Measurements from ENCODE around the gene SV2B.

The SV2B gene

DNA sequence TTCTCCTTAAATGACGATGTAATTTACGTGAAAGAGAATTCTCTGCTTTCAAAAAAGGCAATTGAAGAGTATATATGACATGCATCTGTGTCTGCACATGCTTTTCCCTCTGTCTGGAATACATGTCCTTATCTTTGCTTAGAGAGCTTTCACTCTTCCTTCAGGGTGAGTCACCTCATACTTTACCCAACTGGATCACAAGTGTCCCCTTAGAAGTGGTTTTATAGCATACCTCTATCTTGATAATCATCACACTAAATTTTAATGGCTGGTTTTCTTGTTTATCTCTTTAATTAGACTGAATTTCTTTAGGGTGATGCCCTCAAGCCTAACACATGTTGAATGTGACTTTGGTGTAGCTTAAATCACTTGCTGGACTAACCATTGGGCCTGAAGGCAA, 178.9 kb downstream of the SV2B start:
- H3K27ac ChIP-seq, result peak overlapping the region; percentile 42; the same call in 1 of the 2 replicates
- H3K9ac ChIP-seq (ENCODE audit: insufficient read length), result no peak overlapping the region
- no peak for DNase-seq (ENCODE audit: low read depth, low spot score)
- H3K4me3 ChIP-seq, result no peak overlapping the region
- H3K36me3 ChIP-seq (ENCODE audit: insufficient read depth, low read length), result no peaks in the 10 kb centered on the region
- H3K9me3 ChIP-seq (ENCODE audit: low read depth, low read length), result peaks cover 8% of the 10 kb centered on the region; the same call in 1 of the 2 replicates
- TF ChIP-seq FOXP2 (optimal IDR thresholded peaks at IDR 0.05; ENCODE audit: control extremely low read depth, extremely low read length, insufficient read depth) (no peak), EZH2 (IDR thresholded peaks at IDR 0.05) (no peak), POLR2AphosphoS5 (IDR thresholded peaks at IDR 0.05; ENCODE audit: borderline replicate concordance, low read depth, low read length) (no peak)

DNA sequence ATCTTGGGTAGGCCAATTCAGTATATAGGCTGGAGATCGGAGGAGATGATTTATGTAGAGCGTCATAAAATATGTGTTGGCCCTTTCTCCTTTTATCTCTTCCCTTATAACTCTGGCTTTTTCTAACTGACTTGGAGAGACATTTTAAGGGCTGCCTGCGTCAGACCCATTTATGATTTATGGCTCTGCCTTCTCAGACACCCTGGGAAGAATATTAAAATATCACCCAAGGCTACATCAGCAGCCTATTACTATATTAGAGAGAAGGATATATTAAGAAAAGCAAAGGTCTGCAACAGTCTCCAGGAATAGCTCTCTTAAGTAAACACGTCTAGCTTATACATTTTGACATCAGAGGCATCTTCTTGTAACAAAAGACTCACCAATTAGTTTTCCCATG, 179.4 kb downstream of the SV2B start:
- H3K36me3 ChIP-seq (ENCODE audit: insufficient read depth, low read length), result no peaks in the 10 kb centered on the region
- H3K4me3 ChIP-seq, result no peak overlapping the region
- DNase-seq (ENCODE audit: low read depth, low spot score), result peak; percentile 80
- no peak overlapping the region for H3K9ac ChIP-seq (ENCODE audit: insufficient read length)
- H3K9me3 ChIP-seq (ENCODE audit: low read depth, low read length), result peaks cover 8% of the 10 kb centered on the region; the same call in 1 of the 2 replicates
- TF ChIP-seq EZH2 (IDR thresholded peaks at IDR 0.05), result no peak
- H3K27ac ChIP-seq, result peak overlapping the region; percentile 42

DNA sequence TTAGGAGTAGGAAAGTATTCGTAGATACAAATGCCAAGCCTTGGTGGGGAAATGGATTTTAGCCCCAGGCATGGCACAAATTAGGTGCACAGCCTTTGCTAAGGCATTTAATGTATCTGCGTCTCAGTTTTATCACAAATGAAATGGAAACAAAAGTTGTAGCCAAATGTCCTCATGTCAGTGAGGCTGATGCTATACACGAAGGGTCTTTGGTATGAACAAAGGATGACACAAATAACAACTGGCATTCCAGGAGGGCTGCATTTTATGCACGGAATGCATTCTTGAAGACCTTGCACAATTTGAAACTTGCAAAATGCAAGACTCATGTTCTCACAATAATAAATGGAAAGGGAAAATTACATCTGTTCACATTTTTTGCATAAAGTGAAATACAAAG, 181.9 kb downstream of the SV2B start:
- DNase-seq (ENCODE audit: low read depth, low spot score), result no peak
- Histone ChIP-seq H3K27ac (no peak overlapping the region), H3K9ac (ENCODE audit: insufficient read length) (no peak overlapping the region), H3K9me3 (ENCODE audit: low read depth, low read length) (no peaks in the 10 kb centered on the region), H3K4me3 (no peak overlapping the region), H3K36me3 (ENCODE audit: insufficient read depth, low read length) (no peaks in the 10 kb centered on the region)
- TF ChIP-seq EZH2 (IDR thresholded peaks at IDR 0.05) (no peak), POLR2AphosphoS5 (IDR thresholded peaks at IDR 0.05; ENCODE audit: borderline replicate concordance, low read depth, low read length) (no peak), FOXP2 (optimal IDR thresholded peaks at IDR 0.05; ENCODE audit: control extremely low read depth, extremely low read length, insufficient read depth) (no peak)

DNA sequence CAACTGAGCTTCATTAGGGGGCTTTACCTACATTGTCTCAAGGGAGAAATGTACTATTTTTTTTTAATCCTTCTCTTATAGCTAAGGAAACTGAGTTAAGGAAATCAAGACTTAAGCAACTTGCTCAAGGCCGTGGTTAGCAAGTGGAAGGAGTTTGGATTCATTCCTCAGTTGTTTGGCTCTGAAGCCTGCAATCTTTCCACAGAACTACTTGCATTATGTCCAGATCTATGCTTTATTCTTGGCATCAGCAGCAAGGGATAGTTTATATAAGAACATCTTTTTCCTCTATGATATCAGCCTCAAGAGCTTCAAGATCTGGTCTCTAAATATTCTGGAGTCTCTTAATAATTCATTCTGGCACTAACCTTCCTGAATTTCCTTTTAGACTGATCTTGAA, 182.4 kb downstream of the SV2B start:
- Histone ChIP-seq H3K36me3 (ENCODE audit: insufficient read depth, low read length) (no peaks in the 10 kb centered on the region), H3K27ac (no peak overlapping the region), H3K4me3 (0 out of 2 replicates have a peak overlapping the region, but pooled peaks have one; percentile 9), H3K9ac (ENCODE audit: insufficient read length) (no peak overlapping the region), H3K9me3 (ENCODE audit: low read depth, low read length) (no peaks in the 10 kb centered on the region)
- TF ChIP-seq POLR2AphosphoS5 (IDR thresholded peaks at IDR 0.05; ENCODE audit: borderline replicate concordance, low read depth, low read length), result no peak
- TF ChIP-seq FOXP2 (optimal IDR thresholded peaks at IDR 0.05; ENCODE audit: control extremely low read depth, extremely low read length, insufficient read depth), result no peak
- no peak for TF ChIP-seq EZH2 (IDR thresholded peaks at IDR 0.05)
- no peak for DNase-seq (ENCODE audit: low read depth, low spot score)

DNA sequence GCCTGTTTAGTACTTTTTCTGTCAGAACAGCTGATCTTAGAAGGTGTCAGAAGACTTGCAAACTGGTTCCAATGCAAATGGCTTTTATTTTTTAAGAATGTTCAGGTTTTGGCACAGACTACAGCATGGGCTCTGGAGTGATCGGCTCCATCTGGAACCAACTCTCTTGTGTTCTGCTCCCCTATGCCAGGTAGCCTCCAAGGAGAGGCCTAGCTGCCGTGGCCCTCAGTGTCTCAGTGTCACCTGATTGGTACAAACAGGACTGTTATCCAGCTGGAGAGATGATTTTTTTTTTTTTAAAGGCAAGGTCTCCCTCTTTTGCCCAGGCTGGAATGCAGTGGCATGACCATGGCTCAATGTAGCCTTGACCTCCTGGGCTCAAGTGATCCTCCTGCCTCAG, 183.1 kb downstream of the SV2B start:
- no peak for DNase-seq (ENCODE audit: low read depth, low spot score)
- TF ChIP-seq FOXP2 (optimal IDR thresholded peaks at IDR 0.05; ENCODE audit: control extremely low read depth, extremely low read length, insufficient read depth) (no peak), POLR2AphosphoS5 (IDR thresholded peaks at IDR 0.05; ENCODE audit: borderline replicate concordance, low read depth, low read length) (no peak), EZH2 (IDR thresholded peaks at IDR 0.05) (no peak)

DNA sequence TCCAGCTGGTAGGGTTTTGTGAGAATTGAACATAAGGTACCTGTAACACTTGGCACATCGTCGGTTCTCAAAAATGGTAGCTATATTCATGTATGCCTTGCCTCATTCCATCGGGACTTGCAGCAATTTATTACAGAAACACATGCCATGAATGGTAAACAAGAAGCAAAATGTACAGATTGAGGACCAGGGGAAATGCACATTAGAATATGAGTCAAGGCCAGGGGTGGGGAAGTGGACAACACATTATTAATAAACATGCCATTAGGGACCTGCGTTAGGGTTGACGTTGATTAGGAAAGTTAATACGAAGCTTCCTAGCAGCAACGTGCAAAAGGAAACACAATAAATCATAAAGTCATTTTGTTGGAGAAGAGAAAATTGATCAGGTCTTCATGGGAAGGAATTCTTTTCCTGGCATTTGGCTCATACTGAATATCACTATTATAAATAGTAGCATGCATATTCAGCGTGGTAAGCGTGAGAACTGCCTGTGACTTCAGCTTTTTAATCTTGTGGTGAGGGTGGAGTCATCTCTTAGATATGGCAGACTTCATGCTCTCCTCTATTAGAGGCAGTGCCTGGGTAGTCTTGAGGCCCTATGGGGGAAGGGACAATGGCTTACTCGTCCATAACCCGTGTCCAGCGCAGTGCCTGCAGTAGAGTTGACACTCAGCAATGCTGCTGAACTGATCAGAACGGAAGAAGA, 184.9 kb downstream of the SV2B start:
- Histone ChIP-seq H3K36me3 (ENCODE audit: insufficient read depth, low read length) (no peaks in the 10 kb centered on the region), H3K9me3 (ENCODE audit: low read depth, low read length) (no peaks in the 10 kb centered on the region), H3K27ac (no peak overlapping the region), H3K4me3 (no peak overlapping the region), H3K9ac (ENCODE audit: insufficient read length) (no peak overlapping the region)
- no peak for TF ChIP-seq FOXP2 (optimal IDR thresholded peaks at IDR 0.05; ENCODE audit: control extremely low read depth, extremely low read length, insufficient read depth)
- TF ChIP-seq EZH2 (IDR thresholded peaks at IDR 0.05), result no peak
- TF ChIP-seq POLR2AphosphoS5 (IDR thresholded peaks at IDR 0.05; ENCODE audit: borderline replicate concordance, low read depth, low read length), result no peak
- no peak for DNase-seq (ENCODE audit: low read depth, low spot score)

More for the DNA sequence above, 183.1 kb downstream of the SV2B start:
- Histone ChIP-seq H3K9me3 (ENCODE audit: low read depth, low read length) (no peaks in the 10 kb centered on the region), H3K27ac (no peak overlapping the region), H3K9ac (ENCODE audit: insufficient read length) (no peak overlapping the region), H3K36me3 (ENCODE audit: insufficient read depth, low read length) (no peaks in the 10 kb centered on the region), H3K4me3 (no peak overlapping the region)

DNA sequence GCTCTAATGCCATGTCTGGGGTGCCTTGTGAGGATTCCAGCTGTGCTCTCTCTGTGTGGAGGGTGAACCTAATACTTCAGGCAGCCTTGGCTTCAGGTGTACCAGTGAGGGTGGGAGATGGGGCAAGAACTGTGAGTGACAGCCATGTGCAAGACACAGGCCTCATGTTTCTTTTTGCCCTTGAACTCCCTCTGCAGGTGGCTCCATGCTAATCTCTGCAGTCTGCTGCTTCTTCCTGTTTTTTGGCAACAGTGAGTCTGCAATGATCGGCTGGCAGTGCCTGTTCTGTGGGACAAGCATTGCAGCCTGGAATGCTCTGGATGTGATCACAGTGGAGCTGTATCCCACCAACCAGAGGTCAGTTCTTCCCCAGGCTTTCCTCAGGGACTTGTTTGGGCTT, 189.3 kb downstream of the SV2B start:
- no peak for DNase-seq (ENCODE audit: low read depth, low spot score)
- H3K4me3 ChIP-seq, result no peak overlapping the region
- no peak overlapping the region for H3K9ac ChIP-seq (ENCODE audit: insufficient read length)
- TF ChIP-seq POLR2AphosphoS5 (IDR thresholded peaks at IDR 0.05; ENCODE audit: borderline replicate concordance, low read depth, low read length) (no peak), EZH2 (IDR thresholded peaks at IDR 0.05) (no peak), FOXP2 (optimal IDR thresholded peaks at IDR 0.05; ENCODE audit: control extremely low read depth, extremely low read length, insufficient read depth) (no peak)
- no peaks in the 10 kb centered on the region for H3K36me3 ChIP-seq (ENCODE audit: insufficient read depth, low read length)
- no peaks in the 10 kb centered on the region for H3K9me3 ChIP-seq (ENCODE audit: low read depth, low read length)
- no peak overlapping the region for H3K27ac ChIP-seq

DNA sequence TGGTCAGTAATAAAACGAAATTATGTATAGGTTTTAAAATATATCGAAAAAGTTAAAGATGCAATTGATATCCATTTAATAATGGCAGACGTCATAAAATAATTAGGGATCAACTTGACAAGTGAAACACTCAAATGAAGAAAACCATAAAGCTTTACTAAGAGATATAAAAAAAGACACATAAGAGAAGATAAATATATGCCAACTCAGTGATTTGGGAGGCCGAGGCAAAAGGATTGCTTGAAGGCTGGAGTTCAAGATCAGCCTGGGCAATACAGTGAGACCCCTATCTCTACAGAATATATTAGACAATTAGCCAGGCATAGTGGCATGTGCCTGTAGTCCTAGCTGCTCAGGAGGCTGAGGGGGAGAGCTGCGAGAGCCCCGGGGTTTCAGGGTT, 190.5 kb downstream of the SV2B start:
- H3K4me3 ChIP-seq, result no peak overlapping the region
- TF ChIP-seq FOXP2 (optimal IDR thresholded peaks at IDR 0.05; ENCODE audit: control extremely low read depth, extremely low read length, insufficient read depth) (no peak), EZH2 (IDR thresholded peaks at IDR 0.05) (no peak), POLR2AphosphoS5 (IDR thresholded peaks at IDR 0.05; ENCODE audit: borderline replicate concordance, low read depth, low read length) (no peak)
- no peaks in the 10 kb centered on the region for H3K9me3 ChIP-seq (ENCODE audit: low read depth, low read length)
- H3K27ac ChIP-seq, result no peak overlapping the region
- H3K9ac ChIP-seq (ENCODE audit: insufficient read length), result no peak overlapping the region
- no peak for DNase-seq (ENCODE audit: low read depth, low spot score)
- H3K36me3 ChIP-seq (ENCODE audit: insufficient read depth, low read length), result no peaks in the 10 kb centered on the region

DNA sequence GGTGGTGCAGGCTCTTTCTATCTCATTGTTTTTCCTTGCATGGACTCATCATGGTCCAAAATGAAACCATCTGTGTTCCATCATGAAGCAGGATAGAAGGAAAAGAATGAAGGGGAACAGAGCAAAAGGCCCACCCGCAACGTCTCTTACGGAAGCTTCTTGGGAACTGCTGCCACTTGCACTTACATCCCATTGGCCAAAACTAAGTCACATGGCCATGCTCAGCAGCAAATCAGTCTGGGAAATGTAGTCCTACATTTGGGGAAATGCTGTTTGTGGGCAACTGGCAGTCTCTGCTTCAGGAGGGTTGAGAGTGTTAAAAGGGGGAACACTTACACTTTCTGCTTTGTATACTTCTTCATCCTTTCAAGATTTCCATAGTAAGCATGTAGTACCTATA, 191.6 kb downstream of the SV2B start:
- no peak for DNase-seq (ENCODE audit: low read depth, low spot score)
- Histone ChIP-seq H3K9ac (ENCODE audit: insufficient read length) (no peak overlapping the region), H3K4me3 (no peak overlapping the region), H3K9me3 (ENCODE audit: low read depth, low read length) (no peaks in the 10 kb centered on the region), H3K27ac (no peak overlapping the region), H3K36me3 (ENCODE audit: insufficient read depth, low read length) (no peaks in the 10 kb centered on the region)
- TF ChIP-seq POLR2AphosphoS5 (IDR thresholded peaks at IDR 0.05; ENCODE audit: borderline replicate concordance, low read depth, low read length) (no peak), FOXP2 (optimal IDR thresholded peaks at IDR 0.05; ENCODE audit: control extremely low read depth, extremely low read length, insufficient read depth) (no peak), EZH2 (IDR thresholded peaks at IDR 0.05) (no peak)

All from SK-N-MC (cell line).